Lung (tissue), 12 donors: ENCODE results near the gene RIN1. TPM values are rescaled to one million over a fixed set of nuclear protein-coding genes. Genes with fewer than 3 reads are reported as not detected.

Source experiments
- ATAC-seq: fragments of 200-7000 bp; cut with Tn5 transposase; one replicate; pipeline ENCODE4 v1.9.1; 2020; ENCODE audit warnings: moderate number of reproducible peaks; ENCODE audit not compliant: insufficient read depth, low FRiP score
- DNase-seq, 3 donors: peaks; one replicate each; pipeline ENCODE4 v3.0.0-alpha.2; 2013 to 2017
- H3K27ac ChIP-seq, 2 donors: one replicate each; pipeline ENCODE4 v1.5.1; 2013; ENCODE audit warnings: mild to moderate bottlenecking in 2 of 2, moderate library complexity in 2 of 2, control low read depth in 1 of 2, inconsistent platforms in 1 of 2, low read depth in 1 of 2, low read length in 1 of 2
- H3K27me3 ChIP-seq, 3 donors: one replicate each; pipeline ENCODE4 v1.5.1; 2013; ENCODE audit warnings: low read length in 2 of 3; ENCODE audit not compliant: control insufficient read depth in 3 of 3, insufficient read depth in 3 of 3
- H3K36me3 ChIP-seq, 4 donors: one replicate each; pipeline ENCODE4 v1.5.1; 2013; ENCODE audit warnings: low read length in 4 of 4, mild to moderate bottlenecking in 1 of 4, moderate library complexity in 1 of 4; ENCODE audit not compliant: control insufficient read depth in 4 of 4, insufficient read depth in 4 of 4
- H3K4me1 ChIP-seq, 5 donors: one replicate each; pipeline ENCODE4 v1.5.1; 2013; ENCODE audit warnings: low read length in 5 of 5, mild to moderate bottlenecking in 2 of 5, moderate library complexity in 1 of 5; ENCODE audit not compliant: control insufficient read depth in 5 of 5, insufficient read depth in 5 of 5
- H3K4me3 ChIP-seq: one replicate; pipeline ENCODE4 v1.5.1; 2013; ENCODE audit warnings: mild to moderate bottlenecking, control low read depth, moderate library complexity
- H3K9ac ChIP-seq, 2 donors: one replicate each; pipeline ENCODE4 v1.5.1; 2013; ENCODE audit warnings: low read length in 2 of 2, control low read depth in 1 of 2; ENCODE audit not compliant: insufficient read depth in 1 of 2
- H3K9me3 ChIP-seq, 4 donors: one replicate each; pipeline ENCODE4 v1.5.1; 2013; ENCODE audit warnings: low read length in 3 of 4, mild to moderate bottlenecking in 1 of 4, moderate library complexity in 1 of 4; ENCODE audit not compliant: control insufficient read depth in 4 of 4, insufficient read depth in 3 of 4
- WGBS, 2 donors: extraction: QIAGEN DNeasy Blood & Tissue Kit; methylation state at CpG; one replicate each; pipeline ENCODE4 v1.1.7; 2013; 5-methylcytosine and 5-hydroxymethylcytosine counted together
- polyA plus RNA-seq, 2 donors: library from polyadenylated mRNA; stranded (reverse); fragments of 200-250 nt; gene quantifications; one replicate each; pipeline ENCODE4 v1.2.1, GENCODE V29; 2013
- total RNA-seq, 2 donors: library from RNA; depleted of rRNA in 1 of 2; stranded (reverse); fragments of >200 nt in 1 of 2; gene quantifications; one replicate each; pipeline ENCODE4 v1.2.1, GENCODE V29; 2014 to 2021
- TF ChIP-seq, protein P1 (sequence below): IDR thresholded peaks from 2 replicates; pipeline ENCODE4 v1.5.1; 2012; ENCODE audit warnings: mild to moderate bottlenecking; ENCODE audit errors: control extremely low read depth, extremely low read depth
- donor health status: control.
- donor health status: control.
- donor health status: Bipolar disorder and iron deficiency.
- donor health status: healthy.
- donor health status: DM: yes; HTN: yes; CAD: no.

Gene RIN1
- total and polyA plus RNA-seq, 4 donors, result 1.9 to 15.1 (median 9.6) TPM

DNA sequence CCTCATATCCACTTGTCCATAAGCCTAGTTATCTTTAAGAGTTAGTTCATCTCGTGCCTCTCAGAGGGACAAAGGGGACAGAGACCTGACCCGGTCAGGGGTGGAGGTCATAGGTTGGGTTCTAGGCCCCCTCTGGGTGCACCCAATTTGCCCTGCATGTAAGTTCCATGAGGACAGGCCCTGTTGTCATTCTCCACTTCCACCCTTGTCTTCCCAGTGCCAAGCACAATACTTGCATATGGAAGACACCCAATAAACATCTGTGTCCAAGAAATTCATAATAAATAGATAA lies 46.0 kb downstream of the RIN1 start:
- WGBS, 2 donors, result 74 to 81% methylated on average over 2 of the region's 2 CpGs

DNA sequence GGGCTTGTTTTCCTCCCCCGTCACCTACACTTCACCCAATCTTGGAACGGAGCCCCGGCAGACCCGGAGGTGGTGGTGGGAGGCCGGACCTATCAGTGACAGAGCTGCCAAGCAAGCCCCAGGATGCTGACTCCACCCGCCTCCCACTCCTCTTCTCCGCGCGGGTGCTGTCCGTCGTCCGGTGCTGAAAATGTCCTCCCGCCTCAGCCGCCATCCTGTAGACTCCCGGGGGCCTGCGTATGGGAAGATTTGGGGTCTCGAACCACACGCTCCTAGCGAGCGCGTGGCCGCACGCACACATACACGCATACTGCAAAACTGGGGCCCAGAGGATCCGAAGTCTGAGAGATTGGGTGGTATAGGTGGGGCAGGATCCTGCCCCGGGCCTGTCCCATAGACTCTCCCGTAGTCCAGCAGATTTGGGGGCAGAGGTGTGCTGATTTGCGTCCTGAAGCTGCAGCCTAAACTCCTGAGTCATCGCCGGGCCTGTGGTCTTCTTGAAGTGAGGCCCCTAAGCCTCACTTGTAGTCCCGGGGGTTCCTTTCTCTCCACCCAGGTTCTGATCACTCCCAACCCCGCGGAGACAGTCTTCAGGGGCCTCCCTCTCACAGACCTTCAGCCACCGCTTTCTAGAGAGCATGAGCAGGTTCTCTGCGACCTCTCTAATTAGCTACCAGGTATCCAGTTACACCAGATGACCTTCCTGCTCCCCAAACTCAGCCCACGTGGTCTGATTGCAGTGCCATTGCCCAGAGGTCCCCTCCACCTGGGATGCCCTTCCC lies 46.5 kb downstream of the RIN1 start:
- Histone ChIP-seq H3K27me3 (peaks cover 0 to 25% (median 23%) of the 10 kb centered on the region in 3 donors), H3K36me3 (peaks cover 0 to 12% (median 7%) of the 10 kb centered on the region in 4 donors), H3K4me3 (peak overlapping the region; percentile 55), H3K9me3 (no peaks in the 10 kb centered on the region), H3K9ac (peak overlapping the region in 1 of 2 donors; percentile 88), H3K27ac (peak overlapping the region; percentile 82 to 92), H3K4me1 (peaks cover 0 to 22% (median 12%) of the 10 kb centered on the region in 5 donors)
- WGBS, 2 donors, result 11 to 12% methylated on average over 36 of the region's 36 CpGs
- DNase-seq (peak; percentile 87 to 89 (median 87)), ATAC-seq (peak; percentile 38)
- TF ChIP-seq, protein P1, sequence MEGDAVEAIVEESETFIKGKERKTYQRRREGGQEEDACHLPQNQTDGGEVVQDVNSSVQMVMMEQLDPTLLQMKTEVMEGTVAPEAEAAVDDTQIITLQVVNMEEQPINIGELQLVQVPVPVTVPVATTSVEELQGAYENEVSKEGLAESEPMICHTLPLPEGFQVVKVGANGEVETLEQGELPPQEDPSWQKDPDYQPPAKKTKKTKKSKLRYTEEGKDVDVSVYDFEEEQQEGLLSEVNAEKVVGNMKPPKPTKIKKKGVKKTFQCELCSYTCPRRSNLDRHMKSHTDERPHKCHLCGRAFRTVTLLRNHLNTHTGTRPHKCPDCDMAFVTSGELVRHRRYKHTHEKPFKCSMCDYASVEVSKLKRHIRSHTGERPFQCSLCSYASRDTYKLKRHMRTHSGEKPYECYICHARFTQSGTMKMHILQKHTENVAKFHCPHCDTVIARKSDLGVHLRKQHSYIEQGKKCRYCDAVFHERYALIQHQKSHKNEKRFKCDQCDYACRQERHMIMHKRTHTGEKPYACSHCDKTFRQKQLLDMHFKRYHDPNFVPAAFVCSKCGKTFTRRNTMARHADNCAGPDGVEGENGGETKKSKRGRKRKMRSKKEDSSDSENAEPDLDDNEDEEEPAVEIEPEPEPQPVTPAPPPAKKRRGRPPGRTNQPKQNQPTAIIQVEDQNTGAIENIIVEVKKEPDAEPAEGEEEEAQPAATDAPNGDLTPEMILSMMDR, result no peak

More for the DNA sequence above, 46.0 kb downstream of the RIN1 start:
- Histone ChIP-seq H3K36me3 (peaks cover 0 to 7% (median 6%) of the 10 kb centered on the region in 4 donors), H3K9me3 (no peaks in the 10 kb centered on the region), H3K4me1 (peaks cover 0 to 22% (median 12%) of the 10 kb centered on the region in 5 donors), H3K4me3 (no peak overlapping the region), H3K9ac (no peak overlapping the region), H3K27ac (no peak overlapping the region), H3K27me3 (peaks cover 0 to 25% (median 23%) of the 10 kb centered on the region in 3 donors)
- ATAC-seq, result no peak
- TF ChIP-seq, protein P1, result no peak
- DNase-seq, result no peak

DNA sequence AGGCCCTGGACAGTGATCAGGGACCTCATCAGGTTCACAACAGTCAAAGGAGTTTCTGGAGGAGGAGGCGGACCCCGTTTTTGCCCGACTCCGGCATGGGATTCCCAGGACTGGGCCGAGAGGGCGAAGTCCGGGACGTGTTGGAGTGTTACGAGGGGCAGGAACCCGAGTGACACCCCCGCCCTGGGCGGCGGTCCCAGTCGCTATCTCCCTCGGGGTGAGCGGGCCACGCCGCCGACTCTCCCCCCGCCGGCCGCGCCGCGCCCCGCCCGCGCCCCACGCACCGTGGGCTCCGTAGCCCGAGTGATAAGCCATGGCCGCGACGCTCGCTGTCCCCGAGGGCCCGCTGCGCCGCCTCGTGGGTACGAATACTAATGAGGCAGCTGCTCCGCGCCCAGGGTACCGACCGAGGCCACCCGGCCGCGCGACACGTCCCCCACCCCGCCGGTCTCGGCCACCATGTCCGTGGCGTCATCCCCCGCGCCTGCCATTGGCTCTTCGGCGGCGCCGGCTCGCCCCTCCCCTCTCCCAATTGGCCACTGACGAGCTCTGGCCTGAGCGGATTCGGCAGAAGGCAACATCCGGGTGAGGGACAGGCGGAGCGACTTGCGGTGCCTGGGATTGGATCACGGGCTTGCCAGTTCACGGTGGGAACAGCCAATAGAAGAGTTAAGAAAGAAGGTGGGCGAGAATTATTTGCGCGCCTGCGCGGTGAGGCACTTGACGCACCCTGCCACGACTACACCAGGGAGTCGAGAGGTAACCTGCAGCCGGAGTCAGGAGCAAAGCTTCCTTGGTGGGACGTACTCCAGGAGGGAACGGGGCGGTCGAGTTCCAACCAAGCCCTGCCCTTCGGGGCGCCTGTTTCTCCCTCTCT lies 47.3 kb downstream of the RIN1 start, which contains the start of gene YIF1A:
TSS of gene YIF1A (minus strand) at position 473 of the 877 bp plus-strand sequence. CDS start at position 315, 158 bp downstream.
- 0 to 1% methylated on average over 74 to 87 of the region's 87 CpGs for WGBS, 2 donors

More for the DNA sequence above, 47.3 kb downstream of the RIN1 start, which contains the start of gene YIF1A:
- Histone ChIP-seq H3K4me3 (peak within 1 kb of the TSS; percentile 90), H3K27ac (peak within 1 kb of the TSS; percentile 93 to 97), H3K4me1 (peaks cover 0 to 22% (median 12%) of the 10 kb centered on the region in 5 donors), H3K9me3 (no peaks in the 10 kb centered on the region), H3K27me3 (peaks cover 0 to 23% (median 22%) of the 10 kb centered on the region in 3 donors), H3K36me3 (peaks cover 3 to 15% (median 10%) of the 10 kb centered on the region in 4 donors), H3K9ac (peak within 1 kb of the TSS; percentile 88 to 96)
- peak; percentile 96 for ATAC-seq
- peak; percentile 99 to 100 (median 100) for DNase-seq
- TF ChIP-seq, protein P1, result no peak
